Thoracic aorta (tissue), 2 donors: Measurements from ENCODE around the gene NECAB2. TPM values are rescaled to one million over a fixed set of nuclear protein-coding genes. Genes with fewer than 3 reads are reported as not detected.

Experiments
- ATAC-seq: fragments of 150-250 bp; one replicate; pipeline ENCODE4 v1.8.0; 2017; ENCODE audit warnings: low read depth; ENCODE audit not compliant: insufficient number of reproducible peaks, low FRiP score
- DNase-seq: peaks from one replicate; pipeline ENCODE4 v3.0.0-alpha.2; 2020; ENCODE audit warnings: low spot score
- H3K27ac ChIP-seq, 2 donors: fragments of 200-600 bp; sonication (generic); 1 replicate in 1 of 2; 2 replicates in 1 of 2; pipeline ENCODE4 v1.5.1; 2016; ENCODE audit warnings: mild to moderate bottlenecking in 2 of 2, moderate library complexity in 2 of 2
- H3K27me3 ChIP-seq: fragments of 200-600 bp; sonication (generic); replicated peaks from 2 replicates; pipeline ENCODE4 v1.6.0; 2016; ENCODE audit warnings: mild to moderate bottlenecking; ENCODE audit not compliant: insufficient read depth
- H3K36me3 ChIP-seq: fragments of 200-600 bp; sonication (generic); one replicate; pipeline ENCODE4 v1.5.1; 2016
- H3K4me1 ChIP-seq, 2 donors: fragments of 200-600 bp; sonication (generic); 1 replicate in 1 of 2; 2 replicates in 1 of 2; pipeline versions ENCODE4 v1.5.1 to v1.6.0; 2016; ENCODE audit warnings: low read depth in 2 of 2, mild to moderate bottlenecking in 1 of 2; ENCODE audit not compliant: control insufficient read depth in 1 of 2
- H3K4me3 ChIP-seq: fragments of 200-600 bp; sonication (generic); 2 replicates; pipeline ENCODE4 v1.5.1; 2016; ENCODE audit warnings: mild to moderate bottlenecking
- H3K9me3 ChIP-seq: fragments of 200-600 bp; sonication (generic); 2 replicates; pipeline ENCODE4 v1.5.1; 2016
- CTCF ChIP-seq: fragments of 200-600 bp; sonication (generic); IDR thresholded peaks from one replicate; pipeline ENCODE4 v1.5.1; 2019; ENCODE audit warnings: antibody characterized with exemption
- total RNA-seq, 2 donors: library from RNA; depleted of rRNA; stranded (reverse); fragments of >200 nt; gene quantifications; one replicate each; pipeline versions ENCODE4 v1.1.0 to v1.2.3, GENCODE V29; 2016

NECAB2 gene
- total RNA-seq, 2 donors from 2014 or later, result not detected

GRCh38 chr16:83942074-83942473, 26.0 kb upstream of the NECAB2 start:
- TF ChIP-seq CTCF, result no peak
- no peaks in the 10 kb centered on the region for H3K4me1 ChIP-seq
- DNase-seq (no peak), ATAC-seq (no peak)
- no peak overlapping the region for H3K4me3 ChIP-seq
- H3K27me3 ChIP-seq, result no peaks in the 10 kb centered on the region
- H3K36me3 ChIP-seq, result no peaks in the 10 kb centered on the region
- H3K9me3 ChIP-seq, result no peaks in the 10 kb centered on the region
- H3K27ac ChIP-seq, result no peak overlapping the region

- no peak overlapping the region for H3K4me3 ChIP-seq
- no peak for TF ChIP-seq CTCF
- H3K27me3 ChIP-seq, result no peaks in the 10 kb centered on the region
- H3K27ac ChIP-seq, result no peak overlapping the region
- H3K4me1 ChIP-seq, result no peaks in the 10 kb centered on the region
- no peaks in the 10 kb centered on the region for H3K36me3 ChIP-seq
- ATAC-seq (no peak), DNase-seq (no peak)
- H3K9me3 ChIP-seq, result no peaks in the 10 kb centered on the region
Measured at GRCh38 chr16:83942815-83943515, 25.1 kb upstream of the NECAB2 start.

GRCh38 chr16:83943516-83944050, 24.5 kb upstream of the NECAB2 start:
- Histone ChIP-seq H3K4me1 (no peaks in the 10 kb centered on the region), H3K4me3 (no peak overlapping the region), H3K36me3 (no peaks in the 10 kb centered on the region), H3K27ac (no peak overlapping the region), H3K27me3 (no peaks in the 10 kb centered on the region), H3K9me3 (no peaks in the 10 kb centered on the region)
- no peak for DNase-seq
- TF ChIP-seq CTCF, result no peak
- ATAC-seq, result no peak

- Histone ChIP-seq H3K4me3 (no peak overlapping the region), H3K36me3 (no peaks in the 10 kb centered on the region), H3K9me3 (no peaks in the 10 kb centered on the region), H3K4me1 (no peaks in the 10 kb centered on the region), H3K27me3 (no peaks in the 10 kb centered on the region), H3K27ac (no peak overlapping the region)
- ATAC-seq (no peak), DNase-seq (no peak)
- no peak for TF ChIP-seq CTCF
Measured at GRCh38 chr16:83945587-83945986, 22.5 kb upstream of the NECAB2 start.

- no peaks in the 10 kb centered on the region for H3K36me3 ChIP-seq
- H3K4me3 ChIP-seq, result no peak overlapping the region
- no peaks in the 10 kb centered on the region for H3K4me1 ChIP-seq
- no peaks in the 10 kb centered on the region for H3K9me3 ChIP-seq
- H3K27me3 ChIP-seq, result no peaks in the 10 kb centered on the region
- no peak for TF ChIP-seq CTCF
- no peak overlapping the region for H3K27ac ChIP-seq
- no peak for DNase-seq
- no peak for ATAC-seq
Measured at GRCh38 chr16:83946154-83946780, 21.8 kb upstream of the NECAB2 start.
